Loucy (cell line): ENCODE measurements around the gene TCF7L2.

Experiments used
- H2AFZ ChIP-seq: fragments of 200-600 bp; sonication (generic); 2 replicates; pipeline ENCODE4 v1.6.0; 2016; ENCODE audit warnings: antibody characterized with exemption, mild to moderate bottlenecking, low read length, moderate library complexity
- H3F3A ChIP-seq: fragments of 200-600 bp; 2 replicates; pipeline ENCODE4 v1.6.0; 2016; ENCODE audit warnings: antibody characterized with exemption, low read depth, mild to moderate bottlenecking
- H3K27me3 ChIP-seq: fragments of 200-600 bp; sonication (generic); 2 replicates; pipeline ENCODE4 v1.6.1; 2014; ENCODE audit warnings: low read length, mild to moderate bottlenecking; ENCODE audit not compliant: insufficient read depth, poor library complexity, severe bottlenecking
- H3K36me3 ChIP-seq: fragments of 200-600 bp; sonication (generic); 2 replicates; pipeline ENCODE4 v1.6.1; 2016; ENCODE audit warnings: low read length; ENCODE audit not compliant: insufficient read depth
- H3K4me1 ChIP-seq: fragments of 200-600 bp; sonication (generic); 2 replicates; pipeline ENCODE4 v1.5.1; 2014; ENCODE audit warnings: low read length, mild to moderate bottlenecking; ENCODE audit not compliant: insufficient read depth, poor library complexity, severe bottlenecking
- H3K4me2 ChIP-seq: fragments of 200-600 bp; sonication (generic); 2 replicates; pipeline ENCODE4 v1.6.0; 2014; ENCODE audit warnings: antibody characterized with exemption, low read length, low read depth, mild to moderate bottlenecking; ENCODE audit not compliant: poor library complexity, severe bottlenecking
- H3K4me3 ChIP-seq: fragments of 200-600 bp; sonication (generic); 2 replicates; pipeline ENCODE4 v1.5.1; 2014; ENCODE audit warnings: low read length, mild to moderate bottlenecking, mixed read lengths; ENCODE audit not compliant: poor library complexity, severe bottlenecking
- H3K79me2 ChIP-seq: fragments of 200-600 bp; sonication (generic); 2 replicates; pipeline ENCODE4 v1.6.1; 2014; ENCODE audit warnings: low read length; ENCODE audit not compliant: insufficient read depth
- H3K9ac ChIP-seq: fragments of 200-600 bp; sonication (generic); 2 replicates; pipeline ENCODE4 v1.6.0; 2014; ENCODE audit warnings: mild to moderate bottlenecking, low read depth, low read length, moderate library complexity; ENCODE audit not compliant: poor library complexity, severe bottlenecking
- H3K9me2 ChIP-seq: fragments of 200-600 bp; sonication (generic); replicated peaks from 2 replicates; pipeline ENCODE4 v1.6.1; 2016; ENCODE audit warnings: low read depth, low read length, mixed read lengths
- H3K9me3 ChIP-seq: fragments of 200-600 bp; sonication (generic); 2 replicates; pipeline ENCODE4 v1.6.1; 2014; ENCODE audit warnings: mild to moderate bottlenecking, antibody characterized with exemption, low read length, low read depth; ENCODE audit not compliant: insufficient read depth
- H4K20me1 ChIP-seq: fragments of 200-600 bp; sonication (generic); 2 replicates; pipeline ENCODE4 v1.6.0; 2014; ENCODE audit warnings: antibody characterized with exemption, low read length, mild to moderate bottlenecking; ENCODE audit not compliant: insufficient read depth, poor library complexity, severe bottlenecking
- EZH2phosphoT487 ChIP-seq: fragments of 200-600 bp; IDR thresholded peaks from 2 replicates; pipeline ENCODE4 v1.6.1; 2018; ENCODE audit warnings: antibody characterized with exemption, mild to moderate bottlenecking, moderate library complexity, borderline replicate concordance
- TF ChIP-seq, protein P1 (sequence below): fragments of 200-600 bp; sonication (generic); conservative IDR thresholded peaks from 2 replicates; pipeline ENCODE4 v1.5.1; 2014; ENCODE audit warnings: mild to moderate bottlenecking, antibody characterized with exemption, low read length

The TCF7L2 gene

DNA sequence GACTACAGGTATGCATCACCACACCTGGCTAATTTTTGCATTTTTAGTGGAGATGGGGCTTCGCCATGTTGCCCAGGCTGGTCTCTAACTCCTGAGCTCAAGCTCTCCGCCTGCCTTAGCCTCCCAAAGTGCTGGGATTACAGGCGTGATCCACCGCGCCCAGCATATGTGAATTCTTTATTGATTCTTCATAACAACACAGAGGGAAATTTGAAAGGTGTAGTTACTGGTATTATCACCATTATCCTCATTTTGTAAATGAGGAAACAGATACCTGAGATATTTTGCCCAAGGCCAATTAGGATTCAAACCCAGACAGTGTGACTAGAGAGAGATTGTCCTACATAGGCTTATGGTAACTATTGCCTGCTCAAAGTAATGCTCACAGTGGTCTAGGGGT lies 22.6 kb downstream of the TCF7L2 start:
- H3K4me2 ChIP-seq = no peak overlapping the region
- H3K4me1 ChIP-seq = no peaks in the 10 kb centered on the region
- no peak overlapping the region for H3K9ac ChIP-seq
- H3K9me2 ChIP-seq = no peaks in the 10 kb centered on the region
- TF ChIP-seq, protein P1, sequence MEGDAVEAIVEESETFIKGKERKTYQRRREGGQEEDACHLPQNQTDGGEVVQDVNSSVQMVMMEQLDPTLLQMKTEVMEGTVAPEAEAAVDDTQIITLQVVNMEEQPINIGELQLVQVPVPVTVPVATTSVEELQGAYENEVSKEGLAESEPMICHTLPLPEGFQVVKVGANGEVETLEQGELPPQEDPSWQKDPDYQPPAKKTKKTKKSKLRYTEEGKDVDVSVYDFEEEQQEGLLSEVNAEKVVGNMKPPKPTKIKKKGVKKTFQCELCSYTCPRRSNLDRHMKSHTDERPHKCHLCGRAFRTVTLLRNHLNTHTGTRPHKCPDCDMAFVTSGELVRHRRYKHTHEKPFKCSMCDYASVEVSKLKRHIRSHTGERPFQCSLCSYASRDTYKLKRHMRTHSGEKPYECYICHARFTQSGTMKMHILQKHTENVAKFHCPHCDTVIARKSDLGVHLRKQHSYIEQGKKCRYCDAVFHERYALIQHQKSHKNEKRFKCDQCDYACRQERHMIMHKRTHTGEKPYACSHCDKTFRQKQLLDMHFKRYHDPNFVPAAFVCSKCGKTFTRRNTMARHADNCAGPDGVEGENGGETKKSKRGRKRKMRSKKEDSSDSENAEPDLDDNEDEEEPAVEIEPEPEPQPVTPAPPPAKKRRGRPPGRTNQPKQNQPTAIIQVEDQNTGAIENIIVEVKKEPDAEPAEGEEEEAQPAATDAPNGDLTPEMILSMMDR = no peak
- no peak for TF ChIP-seq EZH2phosphoT487
- peaks cover 7% of the 10 kb centered on the region for H3K27me3 ChIP-seq
- H3K79me2 ChIP-seq = 0 out of 2 replicates have a peak, but pooled peaks cover 4% of the 10 kb centered on the region
- H3K36me3 ChIP-seq = no peaks in the 10 kb centered on the region; the same call in 1 of the 2 replicates
- H3K4me3 ChIP-seq = no peak overlapping the region
- H2AFZ ChIP-seq = no peak overlapping the region
- no peaks in the 10 kb centered on the region for H3F3A ChIP-seq
- H3K9me3 ChIP-seq = no peaks in the 10 kb centered on the region
- H4K20me1 ChIP-seq = peaks cover 15% of the 10 kb centered on the region

GRCh38 chr10:112973046-112973445 lies 23.0 kb downstream of the TCF7L2 start:
- no peaks in the 10 kb centered on the region for H3K9me3 ChIP-seq
- no peaks in the 10 kb centered on the region for H3F3A ChIP-seq
- 0 out of 2 replicates have a peak, but pooled peaks cover 4% of the 10 kb centered on the region for H3K79me2 ChIP-seq
- H3K36me3 ChIP-seq = no peaks in the 10 kb centered on the region; the same call in 1 of the 2 replicates
- H3K4me2 ChIP-seq = no peak overlapping the region
- H3K4me1 ChIP-seq = no peaks in the 10 kb centered on the region
- H3K4me3 ChIP-seq = no peak overlapping the region
- no peaks in the 10 kb centered on the region for H3K9me2 ChIP-seq
- peaks cover 11% of the 10 kb centered on the region for H3K27me3 ChIP-seq
- no peak overlapping the region for H2AFZ ChIP-seq
- no peak overlapping the region for H3K9ac ChIP-seq
- TF ChIP-seq, protein P1 = no peak
- no peak for TF ChIP-seq EZH2phosphoT487
- H4K20me1 ChIP-seq = peaks cover 20% of the 10 kb centered on the region

GRCh38 chr10:112973805-112974204 lies 23.8 kb downstream of the TCF7L2 start:
- Histone ChIP-seq H3K9me3 (no peaks in the 10 kb centered on the region), H3K9ac (no peak overlapping the region), H3K36me3 (no peaks in the 10 kb centered on the region; the same call in 1 of the 2 replicates), H4K20me1 (peaks cover 23% of the 10 kb centered on the region), H3K4me3 (no peak overlapping the region), H3K9me2 (no peaks in the 10 kb centered on the region), H3K4me2 (no peak overlapping the region), H3F3A (no peaks in the 10 kb centered on the region), H2AFZ (no peak overlapping the region), H3K4me1 (no peaks in the 10 kb centered on the region), H3K27me3 (peaks cover 14% of the 10 kb centered on the region), H3K79me2 (0 out of 2 replicates have a peak, but pooled peaks cover 4% of the 10 kb centered on the region)
- TF ChIP-seq EZH2phosphoT487 = no peak
- TF ChIP-seq, protein P1 = no peak
